Coronary artery (tissue), 2 donors: ENCODE results near the gene KCNMB2.

ENCODE experiments used
- DNase-seq: peaks from one replicate; pipeline ENCODE4 v3.0.0-alpha.2; 2017; ENCODE audit warnings: low spot score
- H3K27ac ChIP-seq, 2 donors: fragments of 200-600 bp; sonication (generic); one replicate each; pipeline ENCODE4 v1.5.1; 2016 to 2019
- H3K4me3 ChIP-seq: fragments of 200-600 bp; sonication (generic); 2 replicates; pipeline ENCODE4 v1.5.1; 2016; ENCODE audit warnings: mild to moderate bottlenecking, moderate library complexity
- TF ChIP-seq, protein P1 (sequence below): fragments of 200-600 bp; sonication (generic); IDR thresholded peaks from one replicate; pipeline ENCODE4 v1.5.1; 2019; ENCODE audit warnings: antibody characterized with exemption

Gene KCNMB2

DNA sequence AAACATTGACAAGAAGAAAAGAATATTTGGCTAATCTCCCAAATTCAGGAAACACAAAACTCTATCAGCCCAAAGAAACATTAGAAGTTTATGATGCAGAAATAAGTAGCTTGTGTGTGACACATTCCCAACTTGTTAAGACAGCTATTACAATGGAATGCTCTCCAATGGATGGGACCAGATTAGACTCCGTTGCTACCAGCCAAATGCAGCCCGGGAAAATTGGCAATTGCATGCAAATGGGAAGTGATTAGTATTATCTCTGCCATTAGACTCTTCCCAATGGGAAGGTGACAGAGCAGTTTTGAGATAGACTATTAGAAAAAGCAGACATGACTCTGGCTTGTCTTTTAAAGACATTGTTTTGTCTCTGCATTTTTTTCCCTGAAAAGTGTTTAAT is 37.4 kb upstream of the KCNMB2 start:
- DNase-seq: no peak
- no peak overlapping the region for H3K4me3 ChIP-seq
- no peak overlapping the region for H3K27ac ChIP-seq
- TF ChIP-seq, protein P1, sequence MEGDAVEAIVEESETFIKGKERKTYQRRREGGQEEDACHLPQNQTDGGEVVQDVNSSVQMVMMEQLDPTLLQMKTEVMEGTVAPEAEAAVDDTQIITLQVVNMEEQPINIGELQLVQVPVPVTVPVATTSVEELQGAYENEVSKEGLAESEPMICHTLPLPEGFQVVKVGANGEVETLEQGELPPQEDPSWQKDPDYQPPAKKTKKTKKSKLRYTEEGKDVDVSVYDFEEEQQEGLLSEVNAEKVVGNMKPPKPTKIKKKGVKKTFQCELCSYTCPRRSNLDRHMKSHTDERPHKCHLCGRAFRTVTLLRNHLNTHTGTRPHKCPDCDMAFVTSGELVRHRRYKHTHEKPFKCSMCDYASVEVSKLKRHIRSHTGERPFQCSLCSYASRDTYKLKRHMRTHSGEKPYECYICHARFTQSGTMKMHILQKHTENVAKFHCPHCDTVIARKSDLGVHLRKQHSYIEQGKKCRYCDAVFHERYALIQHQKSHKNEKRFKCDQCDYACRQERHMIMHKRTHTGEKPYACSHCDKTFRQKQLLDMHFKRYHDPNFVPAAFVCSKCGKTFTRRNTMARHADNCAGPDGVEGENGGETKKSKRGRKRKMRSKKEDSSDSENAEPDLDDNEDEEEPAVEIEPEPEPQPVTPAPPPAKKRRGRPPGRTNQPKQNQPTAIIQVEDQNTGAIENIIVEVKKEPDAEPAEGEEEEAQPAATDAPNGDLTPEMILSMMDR: no peak

DNA sequence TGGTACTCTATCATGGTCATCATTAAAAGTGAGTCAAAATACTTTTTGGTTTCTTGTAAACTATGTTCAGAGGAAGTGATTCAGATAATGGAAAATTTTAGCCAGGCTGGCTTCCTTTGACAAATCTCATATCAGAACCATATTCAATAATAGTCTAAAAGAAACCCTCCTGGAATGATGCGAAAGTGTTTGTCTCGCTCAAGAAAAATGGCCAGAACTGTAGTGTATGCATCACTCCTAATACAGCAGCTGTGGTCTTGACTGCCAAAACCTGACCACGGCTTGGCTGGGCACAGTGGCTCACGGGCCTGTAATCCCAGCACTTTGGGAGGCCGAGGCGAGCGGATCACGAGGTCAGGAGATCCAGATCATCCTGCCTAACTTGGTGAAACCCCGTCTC is 35.6 kb upstream of the KCNMB2 start:
- no peak overlapping the region for H3K4me3 ChIP-seq
- H3K27ac ChIP-seq: no peak overlapping the region
- TF ChIP-seq, protein P1: no peak
- no peak for DNase-seq

DNA sequence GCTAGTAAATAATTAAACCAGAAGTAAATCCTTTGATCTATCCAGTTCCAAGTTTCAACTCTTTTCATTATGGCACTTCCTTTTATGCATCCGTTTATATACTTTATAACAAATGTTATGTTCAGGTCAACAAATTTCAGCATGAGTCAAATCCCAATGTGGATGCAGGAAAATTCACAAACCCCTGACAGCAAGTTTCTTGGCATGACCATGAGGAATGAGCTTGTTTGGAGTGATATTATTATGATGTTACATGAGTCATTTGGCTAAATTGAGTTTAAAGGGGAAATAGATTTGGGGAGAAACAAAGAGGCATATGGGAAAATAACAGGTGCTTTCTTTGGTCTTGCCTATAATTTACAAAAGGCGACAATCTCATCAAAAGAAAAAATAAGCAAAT is 32.1 kb upstream of the KCNMB2 start:
- TF ChIP-seq, protein P1: no peak
- H3K27ac ChIP-seq: no peak overlapping the region
- no peak for DNase-seq
- H3K4me3 ChIP-seq: no peak overlapping the region

DNA sequence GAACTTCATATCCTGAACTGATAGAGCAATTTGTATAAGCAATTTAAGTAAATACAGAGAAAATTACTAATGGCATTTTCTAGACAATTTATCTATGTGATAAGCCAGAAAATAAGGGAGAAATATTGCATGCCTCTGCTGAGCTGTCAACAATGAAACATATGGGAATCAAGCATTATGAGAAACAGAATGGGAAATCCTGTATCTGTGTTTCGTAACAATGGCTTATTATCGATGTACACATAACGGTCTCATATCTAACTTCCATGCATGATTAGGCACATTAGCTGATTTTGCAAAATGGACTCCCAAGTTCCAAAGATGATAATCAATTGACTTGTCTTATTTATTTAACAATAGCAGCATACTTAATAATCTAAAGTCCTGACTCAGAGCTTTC is 30.4 kb upstream of the KCNMB2 start:
- Histone ChIP-seq H3K4me3 (no peak overlapping the region), H3K27ac (no peak overlapping the region)
- TF ChIP-seq, protein P1: no peak
- no peak for DNase-seq

DNA sequence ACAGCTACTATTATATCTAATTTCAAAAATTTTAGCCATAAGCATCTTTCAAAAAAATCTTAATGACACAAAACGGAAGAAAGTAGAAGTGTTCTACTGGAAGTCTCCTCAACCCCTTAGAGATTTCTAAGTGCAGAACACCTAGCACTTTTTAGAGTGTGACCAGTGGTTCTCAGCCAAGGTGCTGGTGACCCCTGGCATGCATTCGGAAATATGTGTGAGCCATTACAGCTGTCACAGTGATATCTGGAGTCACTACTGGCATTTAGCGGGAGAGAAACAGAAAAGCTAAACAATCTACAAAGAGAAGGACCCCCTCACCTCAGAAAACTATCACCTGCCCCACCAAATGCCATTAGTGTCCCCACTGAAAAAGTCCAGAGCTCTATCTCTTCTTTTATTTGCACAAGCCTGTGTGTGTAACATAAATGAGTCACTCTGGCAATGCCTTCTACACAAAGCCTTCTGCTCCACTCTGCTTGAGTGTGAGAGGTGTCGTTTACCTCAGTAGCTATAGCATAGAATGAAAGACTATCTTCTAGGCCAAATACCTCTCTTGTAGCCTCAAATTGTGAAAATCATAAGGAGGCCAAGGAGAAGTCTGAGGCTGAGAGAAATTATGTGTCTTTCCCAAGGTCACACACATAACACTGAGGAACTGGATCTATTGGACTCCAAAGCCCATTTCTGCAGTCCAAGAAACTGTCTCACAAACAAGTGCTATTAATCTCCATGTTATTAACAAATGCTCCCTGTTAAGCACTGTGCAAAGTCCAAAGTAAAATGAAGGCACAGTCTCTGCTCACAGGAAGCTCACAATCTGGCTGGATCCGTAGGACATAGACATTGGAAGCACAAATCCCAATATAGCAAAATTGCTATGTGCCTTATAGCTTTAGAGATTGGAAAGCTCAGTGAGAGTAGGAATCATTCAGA is 28.5 kb upstream of the KCNMB2 start:
- TF ChIP-seq, protein P1: no peak
- Histone ChIP-seq H3K4me3 (no peak overlapping the region), H3K27ac (no peak overlapping the region)
- no peak for DNase-seq

DNA sequence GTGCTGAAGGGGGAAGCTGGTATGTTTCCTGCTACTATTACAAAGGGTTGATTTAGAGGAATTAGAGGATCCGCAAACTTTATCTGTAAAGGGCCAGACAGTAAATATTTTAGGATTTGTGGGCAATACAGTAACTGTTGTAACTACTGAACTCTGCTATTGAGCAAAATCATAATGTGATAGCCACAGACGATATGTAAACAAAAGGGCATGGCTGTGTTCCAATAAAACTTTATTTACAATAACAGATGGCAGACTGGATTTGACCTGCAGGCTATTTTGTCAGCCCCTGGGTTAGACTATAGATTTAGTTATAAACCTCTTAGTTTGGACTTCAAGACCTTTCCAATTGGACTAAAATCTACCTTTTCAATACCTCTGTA is 27.8 kb upstream of the KCNMB2 start:
- no peak overlapping the region for H3K4me3 ChIP-seq
- TF ChIP-seq, protein P1: no peak
- no peak overlapping the region for H3K27ac ChIP-seq
- no peak for DNase-seq

DNA sequence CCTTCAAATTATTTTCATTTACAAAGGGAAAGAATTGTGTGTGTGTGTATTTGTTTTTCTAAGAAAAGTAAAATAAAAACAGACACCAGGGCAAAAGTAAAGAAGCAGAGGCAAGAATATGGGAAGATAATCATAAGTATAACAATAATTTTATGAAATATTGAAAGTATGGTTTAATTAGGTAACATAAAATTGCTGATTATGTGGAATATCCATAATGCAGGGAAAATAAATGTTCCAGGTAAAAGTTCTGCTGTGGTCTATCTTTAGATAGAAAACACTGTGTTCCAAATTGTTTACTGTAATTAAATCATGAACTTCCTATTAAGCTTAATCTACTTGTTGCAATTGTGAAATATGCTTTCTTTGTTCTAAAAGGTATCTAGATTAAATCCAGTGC is 25.7 kb upstream of the KCNMB2 start:
- DNase-seq: no peak
- TF ChIP-seq, protein P1: no peak
- no peak overlapping the region for H3K4me3 ChIP-seq
- H3K27ac ChIP-seq: no peak overlapping the region
